SK-N-SH (cell line): ENCODE results near the gene CEP63. TPM values are rescaled to one million over a fixed set of nuclear protein-coding genes. Genes with fewer than 3 reads are reported as not detected.

Experiments used
- CTCF ChIA-PET: fragments of 300-600, 350-600 bp; formaldehyde crosslinking; extraction: SDS; loops from one replicate; lab custom pipeline; 2021; lab: Yijun Ruan, JAX
- POLR2A ChIA-PET: fragments of 350-600 bp; sonication (Branson Sonifier 250); formaldehyde crosslinking; extraction: SDS; loops from one replicate; lab custom pipeline; 2020; ENCODE audit warnings: antibody characterized with exemption, inconsistent platforms; lab: Yijun Ruan, JAX
- DNase-seq: peaks from one replicate; pipeline ENCODE4 v3.0.0; 2012
- H2AFZ ChIP-seq: fragments of 200-600 bp; sonication (generic); 2 replicates; pipeline ENCODE4 v1.8.1; 2016; ENCODE audit warnings: antibody characterized with exemption, mild to moderate bottlenecking, low read depth
- H3F3A ChIP-seq: fragments of 200-600 bp; sonication (generic); replicated peaks from 2 replicates; pipeline ENCODE3; 2016; ENCODE audit warnings: antibody characterized with exemption, mild to moderate bottlenecking; ENCODE audit not compliant: insufficient read depth
- H3K27ac ChIP-seq, 2 experiments: fragments of 200-500 bp in 1 of 2; fragments of 200-600 bp in 1 of 2; sonication (Bioruptor generic) in 1 of 2; sonication (generic), shearing (Covaris generic) in 1 of 2; 2 replicates each; pipeline versions ENCODE4 v1.5.1 to v1.6.1; 2014 to 2016; ENCODE audit warnings: low read depth in 2 of 2, inconsistent platforms in 1 of 2, low read length in 1 of 2, mild to moderate bottlenecking in 1 of 2, mixed read lengths in 1 of 2
- H3K27me3 ChIP-seq: fragments of 200-600 bp; sonication (generic), shearing (Covaris generic); 2 replicates; pipeline ENCODE4 v1.6.1; 2016; ENCODE audit warnings: mixed run types; ENCODE audit not compliant: insufficient read depth
- H3K36me3 ChIP-seq, 2 experiments: fragments of 200-500 bp in 1 of 2; fragments of 200-600 bp in 1 of 2; sonication (Bioruptor generic) in 1 of 2; sonication (generic) in 1 of 2; replicated peaks in 1 of 2; 2 replicates each; pipeline versions ENCODE3 to v1.5.1; 2014 to 2016; ENCODE audit warnings: low read length in 1 of 2, mild to moderate bottlenecking in 1 of 2; ENCODE audit not compliant: insufficient read depth in 2 of 2, control insufficient read depth in 1 of 2
- H3K4me1 ChIP-seq, 2 experiments: fragments of 200-500 bp in 1 of 2; fragments of 200-600 bp in 1 of 2; sonication (Bioruptor generic) in 1 of 2; sonication (generic), shearing (Covaris generic) in 1 of 2; 2 replicates each; pipeline versions ENCODE4 v1.5.1 to v1.6.1; 2014 to 2016; ENCODE audit warnings: low read depth in 1 of 2, low read length in 1 of 2, mixed run types in 1 of 2; ENCODE audit not compliant: insufficient read depth in 2 of 2, control insufficient read depth in 1 of 2
- H3K4me2 ChIP-seq: fragments of 200-600 bp; sonication (generic), shearing (Covaris generic); 2 replicates; pipeline ENCODE4 v1.6.1; 2017; ENCODE audit warnings: mixed run types
- H3K4me3 ChIP-seq, 2 experiments: fragments of 200-500 bp in 1 of 2; fragments of 200-600 bp in 1 of 2; sonication (Bioruptor generic) in 1 of 2; sonication (generic), shearing (Covaris generic) in 1 of 2; 2 replicates each; pipeline versions ENCODE4 v1.5.1 to v1.8.1; 2014 to 2016; ENCODE audit warnings: low read depth in 2 of 2, inconsistent platforms in 1 of 2, low read length in 1 of 2, mild to moderate bottlenecking in 1 of 2, mixed read lengths in 1 of 2, moderate library complexity in 1 of 2
- H3K79me2 ChIP-seq: fragments of 200-600 bp; sonication (generic); 2 replicates; pipeline ENCODE4 v1.8.1; 2017; ENCODE audit warnings: mild to moderate bottlenecking; ENCODE audit not compliant: insufficient read depth
- H3K9ac ChIP-seq: fragments of 200-600 bp; sonication (generic); 2 replicates; pipeline ENCODE4 v1.6.1; 2017; ENCODE audit warnings: mixed run types
- H3K9me2 ChIP-seq: fragments of 200-600 bp; sonication (generic); 2 replicates; pipeline ENCODE4 v1.6.1; 2017; ENCODE audit warnings: mixed run types
- H3K9me3 ChIP-seq: fragments of 200-600 bp; sonication (generic); 2 replicates; pipeline ENCODE4 v1.6.1; 2017; ENCODE audit warnings: mixed run types, mild to moderate bottlenecking, moderate library complexity
- H4K20me1 ChIP-seq: fragments of 200-600 bp; sonication (generic); 2 replicates; pipeline ENCODE4 v1.6.1; 2017; ENCODE audit warnings: mild to moderate bottlenecking, mixed run types; ENCODE audit not compliant: insufficient read depth
- CTCF ChIP-seq: fragments of 200-600 bp; sonication (generic); IDR thresholded peaks from 2 replicates; pipeline ENCODE4 v1.6.1; 2017; ENCODE audit warnings: antibody characterized with exemption, mild to moderate bottlenecking, moderate library complexity
- EP300 ChIP-seq, 2 experiments: IDR thresholded peaks; 2 replicates each; pipeline versions ENCODE4 v1.4.0 to v1.6.1; 2012; ENCODE audit warnings: borderline replicate concordance in 1 of 2, low read depth in 1 of 2, low read length in 1 of 2
- GABPA ChIP-seq: IDR thresholded peaks from 2 replicates; pipeline ENCODE4 v1.4.0; 2012; ENCODE audit warnings: low read depth, mild to moderate bottlenecking
- JUND ChIP-seq: IDR thresholded peaks from 2 replicates; pipeline ENCODE4 v1.4.0; 2012
- MAX ChIP-seq: IDR thresholded peaks from 2 replicates; pipeline ENCODE4 v1.4.0; 2012; ENCODE audit warnings: low read depth
- MEF2A ChIP-seq: IDR thresholded peaks from 2 replicates; pipeline ENCODE4 v1.4.0; 2012; ENCODE audit warnings: low read depth, borderline replicate concordance
- MXI1 ChIP-seq: IDR thresholded peaks from 2 replicates; pipeline ENCODE4 v1.6.1; 2012; ENCODE audit warnings: mild to moderate bottlenecking, low read depth, low read length, improper control_type of control experiment
- NFIC ChIP-seq: IDR thresholded peaks from 2 replicates; pipeline ENCODE4 v1.4.0; 2012; ENCODE audit warnings: borderline replicate concordance
- NRF1 ChIP-seq: IDR thresholded peaks from 2 replicates; pipeline ENCODE4 v1.6.1; 2012; ENCODE audit warnings: low read depth, mild to moderate bottlenecking, low read length
- RFX5 ChIP-seq: IDR thresholded peaks from 2 replicates; pipeline ENCODE4 v1.6.1; 2012; ENCODE audit warnings: mild to moderate bottlenecking, improper control_type of control experiment, low read length
- RXRA ChIP-seq: IDR thresholded peaks from 2 replicates; pipeline ENCODE4 v1.4.0; 2012; ENCODE audit warnings: low read depth, mild to moderate bottlenecking, borderline replicate concordance
- SIN3A ChIP-seq: IDR thresholded peaks from 2 replicates; pipeline ENCODE4 v1.6.1; 2012; ENCODE audit warnings: low read depth, mild to moderate bottlenecking, low read length, moderate library complexity, borderline replicate concordance
- YY1 ChIP-seq: IDR thresholded peaks from 2 replicates; pipeline ENCODE4 v1.4.0; 2012; ENCODE audit warnings: low read depth, mild to moderate bottlenecking
- WGBS: methylation state at CpG from one replicate; pipeline ENCODE4 v1.1.6; 2017; ENCODE audit warnings: low lambda C conversion rate; 5-methylcytosine and 5-hydroxymethylcytosine counted together
- polyA plus RNA-seq, 3 experiments: library from polyadenylated mRNA; depleted of rRNA; stranded (reverse); fragments of >200 nt; gene quantifications; 2 replicates each; pipeline ENCODE4 v1.2.3, GENCODE V29; 2012
- TF ChIP-seq, protein P1 (sequence below): IDR thresholded peaks from 2 replicates; pipeline ENCODE4 v1.6.1; 2012; ENCODE audit warnings: mild to moderate bottlenecking, low read depth, low read length, moderate library complexity
- TF ChIP-seq, protein P2 (sequence below): fragments of 150-350 bp; IDR thresholded peaks from 2 replicates; pipeline ENCODE4 v1.6.1; 2016; ENCODE audit warnings: mild to moderate bottlenecking, low read depth, low read length

The CEP63 gene
- polyA plus RNA-seq, 1 of the 3 experiments (the other 2 are of a cell fraction): 6.3 TPM

GRCh38 chr3:134441821-134442220 lies 44.0 kb upstream of the CEP63 start:
- ChIA-PET POLR2A (no interaction called here), CTCF (no interaction called here)
- H3K9me3 ChIP-seq: no peaks in the 10 kb centered on the region
- no peaks in the 10 kb centered on the region for H4K20me1 ChIP-seq
- H3K9ac ChIP-seq: no peak overlapping the region
- H3K27ac ChIP-seq: no peak overlapping the region
- no peak overlapping the region for H2AFZ ChIP-seq
- WGBS: 91% methylated on average over 2 of the region's 2 CpGs
- no peaks in the 10 kb centered on the region for H3K79me2 ChIP-seq
- H3F3A ChIP-seq: no peaks in the 10 kb centered on the region
- no peak overlapping the region for H3K4me3 ChIP-seq
- TF ChIP-seq EP300 (IDR thresholded peaks at IDR 0.05; ENCODE audit: borderline replicate concordance in 1 of 2, low read depth in 1 of 2, low read length in 1 of 2) (no peak), MAX (no peak), JUND (no peak)
- no peaks in the 10 kb centered on the region for H3K4me1 ChIP-seq
- DNase-seq: no peak
- H3K36me3 ChIP-seq: no peaks in the 10 kb centered on the region
- no peaks in the 10 kb centered on the region for H3K27me3 ChIP-seq
- no peak overlapping the region for H3K4me2 ChIP-seq
- no peaks in the 10 kb centered on the region for H3K9me2 ChIP-seq

GRCh38 chr3:134445095-134445494 lies 40.8 kb upstream of the CEP63 start:
- POLR2A ChIA-PET: no interaction called here
- H3K4me3 ChIP-seq: no peak overlapping the region
- CTCF ChIA-PET: interaction anchor here (1.5 to 2.7 kb wide), 3 partner anchors 29 to 136 kb away, joined by 4 to 10 read pairs (median 7); no protein-coding TSS in a partner anchor
- no peaks in the 10 kb centered on the region for H3K9me2 ChIP-seq
- 91% methylated on average over 1 of the region's 1 CpG for WGBS
- no peak for DNase-seq
- H3K36me3 ChIP-seq: no peaks in the 10 kb centered on the region
- H3K27me3 ChIP-seq: no peaks in the 10 kb centered on the region
- TF ChIP-seq MEF2A: no peak
- TF ChIP-seq SIN3A: no peak
- no peak for TF ChIP-seq RFX5
- TF ChIP-seq GABPA: no peak
- TF ChIP-seq CTCF: no peak
- no peak for TF ChIP-seq NRF1
- TF ChIP-seq YY1: no peak
- no peak for TF ChIP-seq EP300 (IDR thresholded peaks at IDR 0.05; ENCODE audit: borderline replicate concordance in 1 of 2, low read depth in 1 of 2, low read length in 1 of 2)
- TF ChIP-seq, protein P1, sequence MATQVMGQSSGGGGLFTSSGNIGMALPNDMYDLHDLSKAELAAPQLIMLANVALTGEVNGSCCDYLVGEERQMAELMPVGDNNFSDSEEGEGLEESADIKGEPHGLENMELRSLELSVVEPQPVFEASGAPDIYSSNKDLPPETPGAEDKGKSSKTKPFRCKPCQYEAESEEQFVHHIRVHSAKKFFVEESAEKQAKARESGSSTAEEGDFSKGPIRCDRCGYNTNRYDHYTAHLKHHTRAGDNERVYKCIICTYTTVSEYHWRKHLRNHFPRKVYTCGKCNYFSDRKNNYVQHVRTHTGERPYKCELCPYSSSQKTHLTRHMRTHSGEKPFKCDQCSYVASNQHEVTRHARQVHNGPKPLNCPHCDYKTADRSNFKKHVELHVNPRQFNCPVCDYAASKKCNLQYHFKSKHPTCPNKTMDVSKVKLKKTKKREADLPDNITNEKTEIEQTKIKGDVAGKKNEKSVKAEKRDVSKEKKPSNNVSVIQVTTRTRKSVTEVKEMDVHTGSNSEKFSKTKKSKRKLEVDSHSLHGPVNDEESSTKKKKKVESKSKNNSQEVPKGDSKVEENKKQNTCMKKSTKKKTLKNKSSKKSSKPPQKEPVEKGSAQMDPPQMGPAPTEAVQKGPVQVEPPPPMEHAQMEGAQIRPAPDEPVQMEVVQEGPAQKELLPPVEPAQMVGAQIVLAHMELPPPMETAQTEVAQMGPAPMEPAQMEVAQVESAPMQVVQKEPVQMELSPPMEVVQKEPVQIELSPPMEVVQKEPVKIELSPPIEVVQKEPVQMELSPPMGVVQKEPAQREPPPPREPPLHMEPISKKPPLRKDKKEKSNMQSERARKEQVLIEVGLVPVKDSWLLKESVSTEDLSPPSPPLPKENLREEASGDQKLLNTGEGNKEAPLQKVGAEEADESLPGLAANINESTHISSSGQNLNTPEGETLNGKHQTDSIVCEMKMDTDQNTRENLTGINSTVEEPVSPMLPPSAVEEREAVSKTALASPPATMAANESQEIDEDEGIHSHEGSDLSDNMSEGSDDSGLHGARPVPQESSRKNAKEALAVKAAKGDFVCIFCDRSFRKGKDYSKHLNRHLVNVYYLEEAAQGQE: no peak
- TF ChIP-seq, protein P2, sequence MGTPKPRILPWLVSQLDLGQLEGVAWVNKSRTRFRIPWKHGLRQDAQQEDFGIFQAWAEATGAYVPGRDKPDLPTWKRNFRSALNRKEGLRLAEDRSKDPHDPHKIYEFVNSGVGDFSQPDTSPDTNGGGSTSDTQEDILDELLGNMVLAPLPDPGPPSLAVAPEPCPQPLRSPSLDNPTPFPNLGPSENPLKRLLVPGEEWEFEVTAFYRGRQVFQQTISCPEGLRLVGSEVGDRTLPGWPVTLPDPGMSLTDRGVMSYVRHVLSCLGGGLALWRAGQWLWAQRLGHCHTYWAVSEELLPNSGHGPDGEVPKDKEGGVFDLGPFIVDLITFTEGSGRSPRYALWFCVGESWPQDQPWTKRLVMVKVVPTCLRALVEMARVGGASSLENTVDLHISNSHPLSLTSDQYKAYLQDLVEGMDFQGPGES: no peak
- no peak for TF ChIP-seq RXRA
- no peak for TF ChIP-seq MXI1
- TF ChIP-seq NFIC: no peak
- H3F3A ChIP-seq: no peaks in the 10 kb centered on the region
- no peak overlapping the region for H2AFZ ChIP-seq
- no peaks in the 10 kb centered on the region for H3K4me1 ChIP-seq
- no peak overlapping the region for H3K9ac ChIP-seq
- H3K79me2 ChIP-seq: no peaks in the 10 kb centered on the region
- no peak overlapping the region for H3K4me2 ChIP-seq
- H4K20me1 ChIP-seq: no peaks in the 10 kb centered on the region
- H3K27ac ChIP-seq: no peak overlapping the region
- no peaks in the 10 kb centered on the region for H3K9me3 ChIP-seq
